Erythroblast (primary cell): ENCODE results near the gene C21orf58.

Experiments used
- GATA1 ChIP-seq: IDR thresholded peaks from 2 replicates; pipeline ENCODE4 v1.6.1; 2011; ENCODE audit warnings: low read depth, mild to moderate bottlenecking, control low read depth, low read length, moderate library complexity
- POLR2A ChIP-seq: IDR thresholded peaks from 2 replicates; pipeline ENCODE4 v1.6.1; 2011; ENCODE audit warnings: mild to moderate bottlenecking, low read length

DNA sequence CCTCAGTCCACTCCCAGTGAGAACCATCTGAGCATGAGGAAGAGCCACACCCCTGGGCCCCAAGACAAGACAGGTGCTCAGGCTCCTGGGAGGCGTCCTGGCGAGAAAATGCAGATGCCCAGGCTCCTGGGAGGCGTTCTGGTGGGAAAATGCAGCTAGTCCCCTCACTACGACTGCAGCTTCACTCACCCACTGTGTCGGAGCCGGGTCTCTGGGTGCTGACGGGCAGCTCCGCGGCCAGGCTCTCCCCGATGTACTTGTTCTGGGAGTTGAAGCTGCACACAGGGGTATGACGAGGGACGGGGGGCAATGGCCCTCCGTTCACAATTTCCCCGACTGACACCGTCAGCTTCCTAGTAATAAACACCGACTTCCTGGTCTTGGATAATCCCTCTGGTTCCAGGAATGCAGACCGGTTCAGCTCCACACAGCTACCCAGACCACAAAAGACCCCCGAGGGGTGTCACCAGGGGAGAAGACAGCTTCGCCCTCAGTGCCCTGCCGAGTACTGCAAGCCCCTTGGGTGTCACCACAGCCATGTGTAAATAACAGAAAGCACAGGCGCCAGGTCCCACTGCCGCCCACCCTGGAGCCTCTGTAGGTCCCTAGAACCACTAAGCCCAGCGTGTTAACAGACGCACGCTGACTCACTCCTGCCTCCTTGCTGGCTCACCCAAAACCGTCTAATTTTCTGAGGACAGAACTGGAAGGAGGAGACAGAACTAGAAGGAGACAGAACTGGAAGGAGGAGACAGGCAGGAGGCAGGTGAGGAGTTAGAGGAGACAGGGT lies 57.7 kb downstream of the C21orf58 start:
- TF ChIP-seq POLR2A = no peak
- TF ChIP-seq GATA1 = no peak
